HG02973 (cell line): ENCODE results near the gene DIP2C.

Experiments used
- ATAC-seq: cut with Tn5 transposase; IDR thresholded peaks from one replicate; pipeline ENCODE4 v1.9.1; 2021; ENCODE audit warnings: moderate library complexity; ENCODE audit not compliant: unreplicated experiment

The DIP2C gene

GRCh38 chr10:559767-560047 lies 129.8 kb downstream of the DIP2C start:
- ATAC-seq = no peak

- ATAC-seq = no peak
These were observed 130.3 kb downstream of the DIP2C start for GRCh38 chr10:558891-559766.

DNA sequence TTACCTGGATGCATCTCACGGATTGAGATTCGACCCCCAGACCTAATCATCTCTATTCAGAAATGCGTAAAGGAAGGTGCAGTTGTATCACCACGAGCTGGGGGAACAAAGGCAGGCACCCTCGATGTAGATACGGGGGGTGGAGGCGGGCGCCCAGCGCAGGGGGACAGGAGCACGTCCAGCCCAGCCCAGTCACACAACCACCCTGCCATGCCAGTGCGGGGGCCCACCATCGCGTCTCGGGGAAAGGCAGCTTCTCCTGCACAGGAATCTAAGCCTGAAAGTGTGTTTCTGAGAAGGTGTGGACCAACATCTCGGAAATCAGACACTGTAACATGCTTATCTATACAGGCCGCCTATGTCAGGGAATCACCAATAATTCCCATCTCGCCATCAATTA lies 131.1 kb downstream of the DIP2C start:
- ATAC-seq = no peak

- ATAC-seq = no peak
These were observed 131.6 kb downstream of the DIP2C start for GRCh38 chr10:557792-558328.

DNA sequence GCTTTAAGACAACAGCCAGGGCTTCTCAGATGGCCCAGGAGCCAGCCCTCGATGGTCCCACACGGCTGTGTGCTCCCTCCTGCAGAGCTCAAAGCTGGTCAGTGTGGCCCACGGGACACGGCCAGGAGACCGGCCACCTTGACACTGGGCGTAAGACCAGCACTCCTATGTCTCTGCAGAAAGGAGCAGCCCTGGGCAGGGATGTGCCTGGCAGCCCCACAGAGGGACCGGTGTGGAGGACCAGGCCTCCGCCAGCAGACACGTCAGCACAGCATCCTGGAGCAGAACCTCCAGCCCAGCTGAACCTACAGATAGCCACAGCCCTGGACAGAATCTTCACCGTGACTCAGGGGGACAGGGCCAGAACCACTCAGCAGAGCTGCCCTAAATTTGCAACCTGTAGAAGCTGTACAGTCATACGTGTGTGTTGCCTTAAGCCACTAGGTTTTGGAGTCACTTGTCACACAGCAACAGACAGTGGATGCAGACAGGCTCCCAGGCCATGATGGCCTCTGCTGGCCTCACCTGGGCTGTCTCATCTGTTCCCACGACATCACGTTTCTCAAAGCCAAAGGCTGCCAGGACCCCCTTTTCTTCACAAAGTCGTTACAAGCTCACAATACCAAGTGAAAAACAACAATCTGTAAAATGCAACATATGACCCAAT lies 132.4 kb downstream of the DIP2C start:
- no peak for ATAC-seq

- ATAC-seq = no peak
These were observed 133.7 kb downstream of the DIP2C start for GRCh38 chr10:555682-556350.

- ATAC-seq = no peak
These were observed 134.2 kb downstream of the DIP2C start for GRCh38 chr10:555281-555680.

DNA sequence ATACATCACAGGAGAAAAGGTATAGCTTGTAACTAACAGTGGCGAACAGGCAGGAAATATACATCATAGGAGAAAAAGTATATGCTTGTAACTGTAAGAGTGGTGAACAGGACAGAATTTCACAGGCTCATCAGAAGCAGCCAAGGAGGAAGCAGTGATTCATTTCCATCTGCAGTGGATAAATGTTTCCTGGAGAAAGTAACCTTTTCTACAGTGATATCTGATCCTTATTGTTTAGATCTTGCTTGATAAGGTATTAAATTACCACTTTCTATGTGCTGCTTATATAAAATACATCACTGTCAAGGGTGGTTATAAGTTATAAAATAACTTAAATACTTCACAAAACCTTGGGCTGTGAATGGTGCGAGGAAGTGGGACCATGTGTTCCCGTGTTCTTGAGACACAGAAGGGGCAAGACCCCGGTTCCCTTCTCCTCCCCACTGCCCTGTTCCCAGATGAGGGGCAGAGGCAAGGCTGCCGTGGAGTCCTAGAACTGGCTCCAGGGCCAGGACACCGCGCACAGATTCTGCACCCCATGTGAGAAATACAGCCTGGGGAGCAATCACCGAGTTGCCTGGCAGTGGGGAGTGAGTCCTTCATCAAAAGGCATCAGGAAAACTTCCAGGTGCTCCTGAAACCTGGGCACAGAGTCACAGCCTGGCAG lies 135.2 kb downstream of the DIP2C start:
- no peak for ATAC-seq

- ATAC-seq = no peak
These were observed 136.2 kb downstream of the DIP2C start for GRCh38 chr10:553233-553632.

DNA sequence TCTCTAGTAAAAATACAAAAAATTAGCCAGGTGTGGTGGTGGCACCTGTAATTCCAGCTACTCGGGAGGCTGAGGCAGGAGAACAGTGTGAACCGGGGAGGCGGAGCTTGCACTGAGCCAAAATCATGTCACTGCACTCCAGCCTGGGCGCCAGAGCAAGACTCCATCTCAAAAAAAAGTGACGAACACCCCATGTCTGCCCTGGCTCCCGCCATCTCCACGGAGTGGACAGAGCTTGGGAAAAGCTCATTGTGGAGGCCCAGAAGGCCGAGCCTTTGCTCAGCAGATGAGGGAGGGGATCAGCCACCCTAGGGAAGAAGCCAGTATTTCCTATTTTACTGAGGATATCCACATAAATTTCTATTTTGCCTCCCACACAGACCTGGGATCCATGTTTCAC lies 136.8 kb downstream of the DIP2C start:
- no peak for ATAC-seq

GRCh38 chr10:551373-552252 lies 137.9 kb downstream of the DIP2C start:
- no peak for ATAC-seq

- ATAC-seq = no peak
These were observed 138.6 kb downstream of the DIP2C start for GRCh38 chr10:550665-551372.

DNA sequence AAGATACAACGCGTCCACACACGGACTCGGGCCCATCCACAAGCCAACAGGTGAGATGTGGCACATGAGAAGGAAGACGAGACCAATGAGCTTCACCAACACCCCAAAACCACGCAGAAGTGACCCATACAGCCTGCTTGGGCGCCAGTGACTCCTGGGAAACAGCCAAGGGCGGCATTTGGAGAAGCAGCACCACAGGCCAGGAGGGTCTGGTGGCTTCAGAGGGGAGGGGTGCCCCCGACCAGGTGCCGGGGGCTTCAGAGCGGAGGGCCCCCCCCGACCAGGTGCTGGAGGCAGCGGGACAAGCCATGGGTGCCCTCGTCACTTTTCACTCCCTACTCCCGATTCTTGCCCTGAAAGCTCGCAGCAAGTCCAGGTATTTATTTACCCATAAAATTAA lies 140.1 kb downstream of the DIP2C start:
- ATAC-seq = no peak

DNA sequence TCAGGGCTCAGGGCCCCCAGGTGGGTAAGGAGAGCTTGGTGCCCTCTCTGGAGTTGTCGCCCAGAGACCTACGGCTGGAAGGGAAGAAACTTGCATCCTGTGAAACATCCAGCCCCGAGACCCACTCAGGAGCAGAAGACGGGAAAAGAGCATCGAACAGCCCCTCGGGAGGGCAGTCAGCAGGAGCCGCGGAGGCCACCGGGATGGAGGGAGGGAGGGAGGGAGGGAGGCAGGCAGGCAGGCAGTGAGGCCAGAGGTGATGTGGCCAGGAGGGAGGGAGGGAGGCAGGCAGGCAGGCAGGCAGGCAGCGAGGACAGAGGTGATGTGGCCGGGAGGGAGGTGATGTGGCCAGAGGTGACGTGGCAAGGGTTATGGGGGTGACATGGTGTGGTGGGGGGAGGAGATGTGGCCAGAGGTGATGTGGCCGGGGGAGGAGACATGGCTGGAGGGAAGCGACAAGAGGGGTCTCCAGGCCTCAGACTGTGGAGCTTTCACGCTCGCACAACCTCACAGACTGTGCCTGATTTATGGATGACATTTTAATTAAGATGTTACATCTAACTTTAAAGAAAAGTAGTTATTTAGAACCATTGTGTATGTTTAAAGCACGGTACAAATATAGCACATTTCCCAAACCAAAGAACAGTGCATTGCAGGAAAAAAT lies 141.1 kb downstream of the DIP2C start:
- no peak for ATAC-seq

DNA sequence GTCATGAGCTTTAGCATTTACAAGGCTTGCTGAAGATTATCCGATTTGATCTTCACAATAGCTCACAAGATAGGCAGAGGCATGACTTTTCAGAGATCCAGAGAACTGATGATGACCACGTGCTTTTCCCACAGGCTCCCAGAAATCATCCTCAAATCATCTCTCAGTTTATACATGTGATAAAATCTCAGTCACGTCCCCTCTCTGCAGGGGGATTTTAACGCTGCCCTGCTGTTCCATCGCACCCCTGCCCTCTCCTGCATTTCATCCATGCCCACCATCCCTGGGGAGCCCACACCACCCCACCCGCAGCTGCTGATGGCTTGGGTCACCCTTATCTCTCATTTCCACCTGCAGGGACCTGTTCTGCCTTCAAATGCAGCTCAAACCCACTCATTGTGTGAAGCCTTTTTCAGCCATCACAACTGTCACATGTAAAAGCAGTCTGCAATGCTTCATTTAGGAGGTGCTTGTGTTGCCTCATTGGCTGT lies 141.8 kb downstream of the DIP2C start:
- ATAC-seq = no peak

DNA sequence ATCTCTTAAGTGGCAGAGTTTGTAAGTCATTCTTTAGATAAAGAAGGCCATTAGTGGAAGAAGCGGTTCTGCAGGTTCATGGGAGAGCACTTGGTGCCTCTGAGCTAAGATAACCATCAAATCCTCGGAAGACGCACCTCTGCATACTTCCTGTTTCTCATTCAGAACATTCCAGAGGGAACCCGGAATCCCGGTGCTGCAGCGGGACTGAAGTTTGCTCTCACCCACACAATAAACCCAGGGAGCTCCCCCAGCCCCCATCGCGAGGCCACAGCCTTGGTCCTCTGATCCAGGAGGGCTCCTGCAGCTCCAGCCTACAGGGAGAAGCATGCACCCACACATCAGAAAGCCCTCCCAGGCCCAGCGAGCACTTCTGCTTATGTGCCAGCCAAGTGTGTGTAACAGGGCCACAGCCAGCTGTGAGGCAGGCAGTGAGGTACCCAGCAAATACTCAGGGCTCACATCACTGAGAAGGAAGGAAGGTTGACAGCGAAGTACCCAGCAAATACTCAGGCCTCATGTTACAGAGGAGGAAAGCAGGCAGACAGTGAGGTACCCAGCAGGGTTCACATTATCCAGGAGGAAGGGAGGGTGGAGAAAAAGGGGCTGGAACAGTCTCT lies 142.4 kb downstream of the DIP2C start:
- ATAC-seq = no peak

DNA sequence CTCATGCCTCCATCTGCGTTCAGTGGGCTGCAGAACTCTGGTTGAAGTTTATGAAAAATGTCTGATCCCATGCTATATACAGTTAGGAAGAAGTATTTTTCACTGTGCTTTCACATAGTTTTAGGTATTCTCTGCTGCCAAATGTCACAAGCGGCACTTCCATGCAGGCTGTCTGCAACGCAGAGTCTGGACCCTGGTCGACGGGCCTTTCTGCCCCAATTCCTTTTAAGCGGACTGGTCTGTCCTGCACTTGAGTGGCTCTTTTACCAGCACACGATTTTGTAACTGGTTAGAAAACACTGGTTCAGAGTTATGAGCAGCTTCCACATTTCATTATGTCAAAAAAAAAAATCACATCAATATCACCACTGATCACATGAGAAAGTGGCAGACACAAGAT lies 143.0 kb downstream of the DIP2C start:
- no peak for ATAC-seq
